HL-60 (cell line): ENCODE measurements around the gene COPS4.

Experiments
- DNase-seq, 2 experiments: peaks; one replicate each; pipeline ENCODE4 v3.0.0-alpha.2; 2010 to 2020; ENCODE audit warnings: low read depth in 1 of 2, low spot score in 1 of 2
- H3K27ac ChIP-seq: fragments of 250-450 bp; sonication (Bioruptor Pico); replicated peaks from 2 replicates; pipeline ENCODE4 v1.5.1; 2020; ENCODE audit warnings: mild to moderate bottlenecking, moderate library complexity
- H3K27me3 ChIP-seq: fragments of 250-450 bp; sonication (Bioruptor Pico); 2 replicates; pipeline ENCODE4 v1.5.1; 2021; ENCODE audit warnings: mild to moderate bottlenecking, moderate library complexity; ENCODE audit not compliant: insufficient read depth, poor library complexity, severe bottlenecking
- H3K4me3 ChIP-seq: replicated peaks from 2 replicates; pipeline ENCODE4 v1.5.1; 2011; ENCODE audit warnings: mild to moderate bottlenecking, control low read depth, low read length; ENCODE audit not compliant: insufficient read depth
- GABPA ChIP-seq: IDR thresholded peaks from 2 replicates; pipeline ENCODE4 v1.6.1; 2012; ENCODE audit warnings: low read depth
- POLR2AphosphoS5 ChIP-seq: IDR thresholded peaks from 2 replicates; pipeline ENCODE4 v1.6.1; 2012; ENCODE audit warnings: low read depth
- SPI1 ChIP-seq: IDR thresholded peaks from 2 replicates; pipeline ENCODE4 v1.6.1; 2012; ENCODE audit warnings: low read depth, mild to moderate bottlenecking, borderline replicate concordance
- TF ChIP-seq, protein P1 (sequence below): IDR thresholded peaks from 2 replicates; pipeline ENCODE4 v1.6.1; 2012; ENCODE audit warnings: low read depth; ENCODE audit not compliant: insufficient replicate concordance
- TF ChIP-seq, protein P2 (sequence below): IDR thresholded peaks from one replicate; pipeline ENCODE4 v1.5.1; 2011; ENCODE audit warnings: low read length, control low read depth, inconsistent platforms; ENCODE audit not compliant: insufficient read depth

Gene COPS4

GRCh38 chr4:83112231-83112630, 77.2 kb downstream of the COPS4 start:
- DNase-seq = peak; percentile 81 to 90
- Histone ChIP-seq H3K27me3 (no peaks in the 10 kb centered on the region), H3K4me3 (peak overlapping the region; percentile 49), H3K27ac (peak overlapping the region; percentile 99)
- TF ChIP-seq, protein P1, sequence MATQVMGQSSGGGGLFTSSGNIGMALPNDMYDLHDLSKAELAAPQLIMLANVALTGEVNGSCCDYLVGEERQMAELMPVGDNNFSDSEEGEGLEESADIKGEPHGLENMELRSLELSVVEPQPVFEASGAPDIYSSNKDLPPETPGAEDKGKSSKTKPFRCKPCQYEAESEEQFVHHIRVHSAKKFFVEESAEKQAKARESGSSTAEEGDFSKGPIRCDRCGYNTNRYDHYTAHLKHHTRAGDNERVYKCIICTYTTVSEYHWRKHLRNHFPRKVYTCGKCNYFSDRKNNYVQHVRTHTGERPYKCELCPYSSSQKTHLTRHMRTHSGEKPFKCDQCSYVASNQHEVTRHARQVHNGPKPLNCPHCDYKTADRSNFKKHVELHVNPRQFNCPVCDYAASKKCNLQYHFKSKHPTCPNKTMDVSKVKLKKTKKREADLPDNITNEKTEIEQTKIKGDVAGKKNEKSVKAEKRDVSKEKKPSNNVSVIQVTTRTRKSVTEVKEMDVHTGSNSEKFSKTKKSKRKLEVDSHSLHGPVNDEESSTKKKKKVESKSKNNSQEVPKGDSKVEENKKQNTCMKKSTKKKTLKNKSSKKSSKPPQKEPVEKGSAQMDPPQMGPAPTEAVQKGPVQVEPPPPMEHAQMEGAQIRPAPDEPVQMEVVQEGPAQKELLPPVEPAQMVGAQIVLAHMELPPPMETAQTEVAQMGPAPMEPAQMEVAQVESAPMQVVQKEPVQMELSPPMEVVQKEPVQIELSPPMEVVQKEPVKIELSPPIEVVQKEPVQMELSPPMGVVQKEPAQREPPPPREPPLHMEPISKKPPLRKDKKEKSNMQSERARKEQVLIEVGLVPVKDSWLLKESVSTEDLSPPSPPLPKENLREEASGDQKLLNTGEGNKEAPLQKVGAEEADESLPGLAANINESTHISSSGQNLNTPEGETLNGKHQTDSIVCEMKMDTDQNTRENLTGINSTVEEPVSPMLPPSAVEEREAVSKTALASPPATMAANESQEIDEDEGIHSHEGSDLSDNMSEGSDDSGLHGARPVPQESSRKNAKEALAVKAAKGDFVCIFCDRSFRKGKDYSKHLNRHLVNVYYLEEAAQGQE = peak; percentile 49
- TF ChIP-seq SPI1 = peak; percentile 98
- TF ChIP-seq, protein P2, sequence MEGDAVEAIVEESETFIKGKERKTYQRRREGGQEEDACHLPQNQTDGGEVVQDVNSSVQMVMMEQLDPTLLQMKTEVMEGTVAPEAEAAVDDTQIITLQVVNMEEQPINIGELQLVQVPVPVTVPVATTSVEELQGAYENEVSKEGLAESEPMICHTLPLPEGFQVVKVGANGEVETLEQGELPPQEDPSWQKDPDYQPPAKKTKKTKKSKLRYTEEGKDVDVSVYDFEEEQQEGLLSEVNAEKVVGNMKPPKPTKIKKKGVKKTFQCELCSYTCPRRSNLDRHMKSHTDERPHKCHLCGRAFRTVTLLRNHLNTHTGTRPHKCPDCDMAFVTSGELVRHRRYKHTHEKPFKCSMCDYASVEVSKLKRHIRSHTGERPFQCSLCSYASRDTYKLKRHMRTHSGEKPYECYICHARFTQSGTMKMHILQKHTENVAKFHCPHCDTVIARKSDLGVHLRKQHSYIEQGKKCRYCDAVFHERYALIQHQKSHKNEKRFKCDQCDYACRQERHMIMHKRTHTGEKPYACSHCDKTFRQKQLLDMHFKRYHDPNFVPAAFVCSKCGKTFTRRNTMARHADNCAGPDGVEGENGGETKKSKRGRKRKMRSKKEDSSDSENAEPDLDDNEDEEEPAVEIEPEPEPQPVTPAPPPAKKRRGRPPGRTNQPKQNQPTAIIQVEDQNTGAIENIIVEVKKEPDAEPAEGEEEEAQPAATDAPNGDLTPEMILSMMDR = no peak

DNA sequence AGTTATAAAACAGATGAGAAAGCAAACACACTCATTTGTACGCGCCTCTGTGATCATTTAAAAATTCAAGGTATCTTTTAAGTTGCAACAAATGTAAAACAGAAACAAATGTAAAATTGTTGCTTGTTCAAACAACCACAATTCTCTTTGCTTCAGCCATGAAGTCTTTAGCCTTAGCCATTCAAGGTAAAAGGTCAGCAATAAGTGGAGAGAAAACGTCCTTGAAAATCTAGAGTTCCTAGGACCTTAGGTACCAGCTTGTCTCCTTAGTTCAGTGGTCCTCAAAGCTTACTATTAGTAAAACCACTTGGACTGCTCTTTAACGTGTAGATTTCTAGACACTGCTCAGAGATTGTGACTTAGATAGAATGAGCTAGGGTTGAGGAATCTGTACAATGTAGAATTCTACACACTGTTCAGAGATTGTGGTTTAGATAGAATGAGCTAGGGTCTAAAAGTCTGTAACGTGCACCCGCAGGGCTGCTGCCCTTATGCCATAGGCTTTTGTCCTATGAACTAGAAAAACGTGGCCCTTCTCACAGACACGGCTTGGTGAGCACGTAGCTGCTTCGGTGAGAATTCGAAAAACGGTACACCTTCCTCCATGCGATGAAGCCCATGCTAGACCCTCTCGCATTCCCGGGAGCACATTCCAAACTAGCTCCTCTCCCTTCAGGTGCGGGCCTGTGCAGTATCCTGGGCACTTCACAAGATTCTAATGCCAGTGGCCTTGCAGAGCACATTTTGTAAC, 77.9 kb downstream of the COPS4 start:
- H3K27me3 ChIP-seq = no peaks in the 10 kb centered on the region
- peak in 1 of 2 experiments; percentile 56 for DNase-seq
- peak overlapping the region; percentile 49 for H3K4me3 ChIP-seq
- TF ChIP-seq POLR2AphosphoS5 (peak; percentile 89), GABPA (no peak), SPI1 (no peak)
- TF ChIP-seq, protein P2 = no peak
- TF ChIP-seq, protein P1 = peak; percentile 3
- peak overlapping the region; percentile 99 for H3K27ac ChIP-seq

- Histone ChIP-seq H3K4me3 (peak overlapping the region; percentile 49), H3K27ac (peak overlapping the region; percentile 99), H3K27me3 (no peaks in the 10 kb centered on the region)
- no peak for TF ChIP-seq SPI1
- TF ChIP-seq, protein P1 = peak; percentile 16
- TF ChIP-seq GABPA = no peak
- TF ChIP-seq, protein P2 = no peak
- TF ChIP-seq POLR2AphosphoS5 = peak; percentile 50; the same call in 1 of the 2 replicates
- peak; percentile 71 to 72 for DNase-seq
Observed at GRCh38 chr4:83113429-83113786, 78.4 kb downstream of the COPS4 start.
